Amygdala (tissue), 56 donors: ENCODE results near the gene TCP10L.

Source experiments
- DNase-seq, 56 donors: peaks; one replicate each; lab custom pipeline; 2025; lab: John Stamatoyannopoulos, UW

TCP10L gene

DNA sequence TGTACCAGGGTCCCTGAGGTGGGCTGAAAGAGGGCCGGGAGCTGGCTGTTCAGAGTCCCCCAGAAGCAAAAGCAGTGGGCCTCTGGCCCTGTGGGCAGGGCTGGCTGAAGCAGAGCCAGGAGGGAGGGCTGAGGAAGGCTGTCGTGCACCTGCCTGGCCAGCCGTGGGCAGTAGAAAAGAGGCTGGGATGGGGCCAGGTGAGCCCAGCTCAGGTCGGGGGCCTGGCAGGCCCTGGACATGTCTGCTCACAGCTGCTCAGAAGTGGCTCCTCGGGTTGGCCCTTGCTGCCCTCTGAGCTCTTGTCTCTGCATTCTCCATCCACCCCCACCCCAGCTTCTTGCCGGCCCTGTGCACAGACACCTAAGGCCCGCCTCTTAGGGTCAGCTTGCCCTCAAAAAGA, 60.0 kb downstream of the TCP10L start:
- no peak for DNase-seq

- DNase-seq, result peak in 1 of 56 donors; percentile 18
These were observed 61.2 kb downstream of the TCP10L start for GRCh38 chr21:32523988-32524719.
